ENCODE data around the gene FGF12. TPM values are rescaled to one million over a fixed set of nuclear protein-coding genes. Genes with fewer than 3 reads are reported as not detected.
"Not testable (repeated sequence)": the region's sequence is repeated elsewhere in the genome, so short reads cannot be mapped to it uniquely, and the experiment has no call there.

FGF12 gene
- total RNA-seq, 2 donors from 2014 or later = not detected

- no peak for ATAC-seq
- Mint-ChIP-seq H3K4me1 (ENCODE audit: low read depth in 2 of 2) (no peaks in the 10 kb centered on the region), H3K36me3 (no peaks in the 10 kb centered on the region), H3K27me3 (no peaks in the 10 kb centered on the region), H3K4me3 (no peak overlapping the region), H3K9me3 (peaks cover 9% of the 10 kb centered on the region), H3K27ac (no peak overlapping the region)
- DNase-seq (ENCODE audit: low spot score) = no peak
Measured at GRCh38 chr3:192718156-192718555, 9.2 kb downstream of the FGF12 start.

- H3K4me3 Mint-ChIP-seq = no peak overlapping the region
- H3K36me3 Mint-ChIP-seq = no peaks in the 10 kb centered on the region
- no peak overlapping the region for H3K27ac Mint-ChIP-seq
- DNase-seq (ENCODE audit: low spot score) (no peak), ATAC-seq (no peak)
- no peaks in the 10 kb centered on the region for H3K27me3 Mint-ChIP-seq
- peaks cover 10% of the 10 kb centered on the region for H3K9me3 Mint-ChIP-seq
- no peaks in the 10 kb centered on the region for H3K4me1 Mint-ChIP-seq (ENCODE audit: low read depth in 2 of 2)
Measured at GRCh38 chr3:192715126-192715525, 12.2 kb downstream of the FGF12 start.

GRCh38 chr3:192711126-192711525 is 16.2 kb downstream of the FGF12 start:
- H3K4me1 Mint-ChIP-seq (ENCODE audit: low read depth in 2 of 2); H3K27ac Mint-ChIP-seq; H3K4me3 Mint-ChIP-seq; H3K36me3 Mint-ChIP-seq; DNase-seq (ENCODE audit: low spot score); H3K27me3 Mint-ChIP-seq; ATAC-seq: not testable (repeated sequence)
- peaks cover 14% of the 10 kb centered on the region for H3K9me3 Mint-ChIP-seq

- ATAC-seq = no peak
- H3K9me3 Mint-ChIP-seq = peaks cover 14% of the 10 kb centered on the region
- H3K27me3 Mint-ChIP-seq = no peaks in the 10 kb centered on the region
- H3K4me3 Mint-ChIP-seq = no peak overlapping the region
- H3K36me3 Mint-ChIP-seq = no peaks in the 10 kb centered on the region
- H3K4me1 Mint-ChIP-seq (ENCODE audit: low read depth in 2 of 2) = no peaks in the 10 kb centered on the region
- DNase-seq (ENCODE audit: low spot score) = no peak
- no peak overlapping the region for H3K27ac Mint-ChIP-seq
Measured at GRCh38 chr3:192710366-192710765, 17.0 kb downstream of the FGF12 start.

- Mint-ChIP-seq H3K27me3 (no peaks in the 10 kb centered on the region), H3K36me3 (no peaks in the 10 kb centered on the region), H3K27ac (no peak overlapping the region), H3K4me3 (no peak overlapping the region), H3K4me1 (ENCODE audit: low read depth in 2 of 2) (no peaks in the 10 kb centered on the region), H3K9me3 (peaks cover 11% of the 10 kb centered on the region)
- DNase-seq (ENCODE audit: low spot score) (no peak), ATAC-seq (no peak)
Measured at GRCh38 chr3:192706272-192706671, 21.1 kb downstream of the FGF12 start.

- Mint-ChIP-seq H3K27me3 (no peaks in the 10 kb centered on the region), H3K27ac (no peak overlapping the region), H3K4me1 (ENCODE audit: low read depth in 2 of 2) (no peaks in the 10 kb centered on the region), H3K9me3 (peaks cover 3% of the 10 kb centered on the region), H3K36me3 (no peaks in the 10 kb centered on the region), H3K4me3 (no peak overlapping the region)
- ATAC-seq = no peak
- DNase-seq (ENCODE audit: low spot score) = no peak
Measured at GRCh38 chr3:192700885-192701284, 26.5 kb downstream of the FGF12 start.

GRCh38 chr3:192696943-192697587 is 30.3 kb downstream of the FGF12 start:
- no peak overlapping the region for H3K4me3 Mint-ChIP-seq
- no peaks in the 10 kb centered on the region for H3K4me1 Mint-ChIP-seq (ENCODE audit: low read depth in 2 of 2)
- H3K27me3 Mint-ChIP-seq = no peaks in the 10 kb centered on the region
- DNase-seq (ENCODE audit: low spot score) (no peak), ATAC-seq (no peak)
- no peaks in the 10 kb centered on the region for H3K36me3 Mint-ChIP-seq
- H3K9me3 Mint-ChIP-seq = peaks cover 3% of the 10 kb centered on the region
- H3K27ac Mint-ChIP-seq = no peak overlapping the region

- Mint-ChIP-seq H3K27ac (no peak overlapping the region), H3K36me3 (no peaks in the 10 kb centered on the region), H3K4me3 (no peak overlapping the region), H3K27me3 (no peaks in the 10 kb centered on the region), H3K9me3 (peaks cover 22% of the 10 kb centered on the region), H3K4me1 (ENCODE audit: low read depth in 2 of 2) (no peaks in the 10 kb centered on the region)
- DNase-seq (ENCODE audit: low spot score) (no peak), ATAC-seq (peak in 1 of 2 donors; percentile 20)
Measured at GRCh38 chr3:192687488-192688152, 39.7 kb downstream of the FGF12 start.

- no peaks in the 10 kb centered on the region for H3K36me3 Mint-ChIP-seq
- no peak overlapping the region for H3K4me3 Mint-ChIP-seq
- DNase-seq (ENCODE audit: low spot score) (no peak), ATAC-seq (no peak)
- no peaks in the 10 kb centered on the region for H3K27me3 Mint-ChIP-seq
- H3K9me3 Mint-ChIP-seq = peaks cover 25% of the 10 kb centered on the region
- H3K27ac Mint-ChIP-seq = no peak overlapping the region
- no peaks in the 10 kb centered on the region for H3K4me1 Mint-ChIP-seq (ENCODE audit: low read depth in 2 of 2)
Measured at GRCh38 chr3:192685801-192686200, 41.5 kb downstream of the FGF12 start.

GRCh38 chr3:192684151-192684550 is 43.2 kb downstream of the FGF12 start:
- H3K27ac Mint-ChIP-seq = no peak overlapping the region
- ATAC-seq (no peak), DNase-seq (ENCODE audit: low spot score) (no peak)
- H3K27me3 Mint-ChIP-seq = no peaks in the 10 kb centered on the region
- no peak overlapping the region for H3K4me3 Mint-ChIP-seq
- no peaks in the 10 kb centered on the region for H3K4me1 Mint-ChIP-seq (ENCODE audit: low read depth in 2 of 2)
- H3K9me3 Mint-ChIP-seq = peaks cover 23% of the 10 kb centered on the region
- H3K36me3 Mint-ChIP-seq = no peaks in the 10 kb centered on the region

GRCh38 chr3:192675958-192676649 is 51.2 kb downstream of the FGF12 start:
- peak; percentile 32 to 41 for ATAC-seq
- H3K27me3 Mint-ChIP-seq = no peaks in the 10 kb centered on the region
- peaks cover 0 to 3% of the 10 kb centered on the region in 2 donors for H3K4me1 Mint-ChIP-seq (ENCODE audit: low read depth in 2 of 2)
- no peak overlapping the region for H3K27ac Mint-ChIP-seq
- no peak for DNase-seq (ENCODE audit: low spot score)
- H3K9me3 Mint-ChIP-seq = peaks cover 15% of the 10 kb centered on the region
- peaks cover 4% of the 10 kb centered on the region for H3K36me3 Mint-ChIP-seq
- H3K4me3 Mint-ChIP-seq = no peak overlapping the region

- Mint-ChIP-seq H3K36me3 (no peaks in the 10 kb centered on the region), H3K9me3 (peaks cover 9% of the 10 kb centered on the region), H3K4me3 (no peak overlapping the region), H3K4me1 (ENCODE audit: low read depth in 2 of 2) (no peaks in the 10 kb centered on the region), H3K27me3 (no peaks in the 10 kb centered on the region), H3K27ac (no peak overlapping the region)
- DNase-seq (ENCODE audit: low spot score) = no peak
- no peak for ATAC-seq
Measured at GRCh38 chr3:192655628-192656027, 71.7 kb downstream of the FGF12 start.

GRCh38 chr3:192655040-192655439 is 72.3 kb downstream of the FGF12 start:
- H3K4me3 Mint-ChIP-seq = no peak overlapping the region
- H3K36me3 Mint-ChIP-seq = no peaks in the 10 kb centered on the region
- no peaks in the 10 kb centered on the region for H3K27me3 Mint-ChIP-seq
- ATAC-seq = no peak
- H3K4me1 Mint-ChIP-seq (ENCODE audit: low read depth in 2 of 2) = no peaks in the 10 kb centered on the region
- H3K9me3 Mint-ChIP-seq = peaks cover 9% of the 10 kb centered on the region
- no peak for DNase-seq (ENCODE audit: low spot score)
- no peak overlapping the region for H3K27ac Mint-ChIP-seq

- H3K9me3 Mint-ChIP-seq = peaks cover 6% of the 10 kb centered on the region
- H3K4me3 Mint-ChIP-seq = no peak overlapping the region
Measured at GRCh38 chr3:192653862-192654261, 73.5 kb downstream of the FGF12 start.

More at GRCh38 chr3:192653862-192654261, 73.5 kb downstream of the FGF12 start:
- DNase-seq (ENCODE audit: low spot score) (no peak), ATAC-seq (no peak)
- Mint-ChIP-seq H3K4me1 (ENCODE audit: low read depth in 2 of 2) (no peaks in the 10 kb centered on the region), H3K36me3 (no peaks in the 10 kb centered on the region), H3K27ac (no peak overlapping the region), H3K27me3 (no peaks in the 10 kb centered on the region)

Data from natural killer cell treated with Interleukin-12 subunit alpha and Interleukin-12 subunit beta and Interleukin-15 and Interleukin-18, amount 100 ng/mL, for 72 hours (primary cell).